AG20443 (cell line): ENCODE measurements around the gene DYNC1H1.

ENCODE experiments used
- DNase-seq: peaks from one replicate; pipeline ENCODE4 v3.0.0; 2012; ENCODE audit warnings: low spot score, mixed read lengths

The DYNC1H1 gene

GRCh38 chr14:102000902-102001301 lies 36.5 kb downstream of the DYNC1H1 start:
- no peak for DNase-seq

- DNase-seq: no peak
Measured at GRCh38 chr14:102005336-102005735, 41.0 kb downstream of the DYNC1H1 start.

DNA sequence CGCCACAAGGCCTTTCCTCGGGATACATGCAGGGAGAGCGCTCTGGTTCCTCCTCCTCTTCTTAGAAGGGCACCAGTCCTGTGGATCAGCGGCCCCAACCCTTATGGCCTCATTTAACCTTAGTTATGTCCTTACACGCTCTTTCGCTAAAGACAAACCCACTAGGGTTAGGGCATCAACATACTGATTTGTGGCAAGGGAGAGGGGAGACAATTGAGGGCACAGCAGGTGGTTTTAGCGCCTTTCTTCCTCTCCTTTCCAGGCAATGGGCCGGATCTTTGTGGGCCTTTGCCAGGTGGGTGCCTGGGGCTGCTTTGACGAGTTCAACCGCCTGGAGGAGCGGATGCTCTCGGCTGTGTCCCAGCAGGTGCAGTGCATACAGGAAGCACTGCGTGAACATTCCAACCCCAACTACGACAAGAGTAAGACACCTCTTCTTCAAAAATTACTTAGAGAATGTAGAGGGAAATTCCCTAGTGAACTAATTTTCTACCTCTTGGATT lies 43.6 kb downstream of the DYNC1H1 start:
- DNase-seq: no peak

DNA sequence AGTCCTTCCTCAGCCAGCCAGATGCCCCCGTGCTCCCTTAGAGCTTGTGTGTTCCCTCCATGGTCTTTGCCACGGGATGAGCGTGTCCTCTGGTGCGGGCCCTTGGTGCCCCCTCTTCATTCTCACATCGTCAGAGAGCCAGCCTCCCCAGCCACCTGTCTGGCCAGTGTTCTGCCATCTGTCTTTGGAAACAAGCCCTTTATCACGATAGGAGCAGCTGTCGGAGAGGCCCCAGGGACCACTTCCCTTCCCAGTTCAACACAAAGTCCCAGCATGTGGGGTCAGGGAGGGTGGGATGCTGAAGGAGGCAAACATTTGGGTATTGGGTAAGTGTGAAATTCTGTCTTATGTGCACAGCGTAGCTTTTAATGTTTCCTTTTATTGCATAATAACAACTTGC lies 44.5 kb downstream of the DYNC1H1 start:
- no peak for DNase-seq

- DNase-seq: no peak
Measured at GRCh38 chr14:102011631-102012030, 47.3 kb downstream of the DYNC1H1 start.

- DNase-seq: no peak
Measured at GRCh38 chr14:102012336-102012735, 48.0 kb downstream of the DYNC1H1 start.

GRCh38 chr14:102013669-102014200 lies 49.4 kb downstream of the DYNC1H1 start:
- DNase-seq: no peak

DNA sequence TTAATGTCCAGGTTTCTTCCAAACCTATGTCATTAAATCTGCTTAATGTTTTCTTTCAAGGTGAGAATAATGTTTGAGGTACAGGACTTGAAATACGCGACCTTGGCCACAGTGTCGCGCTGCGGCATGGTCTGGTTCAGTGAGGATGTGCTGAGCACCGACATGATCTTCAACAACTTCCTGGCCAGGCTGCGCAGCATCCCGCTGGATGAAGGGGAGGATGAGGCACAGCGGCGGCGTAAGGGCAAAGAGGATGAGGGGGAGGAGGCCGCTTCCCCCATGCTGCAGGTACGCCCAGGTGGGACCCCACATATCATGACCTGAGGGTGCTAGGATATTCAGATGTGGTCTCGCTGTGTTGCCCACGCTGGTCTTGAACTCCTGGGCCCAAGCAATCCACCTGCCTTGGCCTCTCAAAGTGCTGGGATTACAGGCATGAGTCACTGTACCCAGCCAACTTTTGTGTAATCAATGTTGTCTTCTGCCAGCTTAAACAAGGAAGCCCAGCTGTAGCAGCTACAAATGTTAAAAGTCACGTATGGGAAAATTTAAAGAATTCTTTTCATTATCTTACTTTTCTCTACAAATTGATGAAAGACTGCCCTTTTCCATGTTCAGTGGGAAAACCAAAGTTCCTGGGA lies 50.8 kb downstream of the DYNC1H1 start:
- no peak for DNase-seq

- DNase-seq: no peak
Measured at GRCh38 chr14:102015771-102016170, 51.4 kb downstream of the DYNC1H1 start.

DNA sequence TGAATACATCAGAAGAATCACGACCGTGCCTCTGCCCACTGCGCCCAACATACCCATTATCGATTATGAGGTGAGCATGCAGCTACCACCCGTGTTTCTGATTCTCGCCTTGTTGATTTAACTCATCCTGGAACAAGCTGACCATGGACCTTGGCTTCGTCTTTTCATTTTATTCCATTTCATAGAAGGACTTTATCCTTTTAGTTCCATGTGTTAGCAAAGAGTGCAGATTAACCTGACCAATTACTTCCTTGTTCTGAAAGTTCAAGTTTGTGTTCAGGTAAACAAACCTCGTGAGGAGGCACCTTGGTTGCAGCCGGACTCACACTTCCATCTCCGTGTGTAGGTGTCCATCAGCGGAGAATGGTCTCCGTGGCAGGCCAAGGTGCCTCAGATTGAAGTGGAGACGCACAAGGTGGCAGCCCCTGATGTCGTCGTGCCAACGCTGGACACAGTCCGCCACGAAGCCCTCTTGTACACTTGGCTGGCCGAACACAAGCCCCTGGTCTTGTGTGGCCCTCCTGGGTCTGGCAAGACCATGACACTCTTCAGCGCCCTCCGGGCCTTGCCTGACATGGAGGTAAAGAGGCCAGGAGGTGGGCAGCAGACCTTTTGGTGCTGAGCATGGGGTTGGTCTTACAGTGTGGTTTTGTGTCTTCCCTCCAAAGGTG lies 52.2 kb downstream of the DYNC1H1 start:
- DNase-seq: no peak

GRCh38 chr14:102018251-102018650 lies 53.9 kb downstream of the DYNC1H1 start:
- no peak for DNase-seq

- DNase-seq: no peak
Measured at GRCh38 chr14:102019006-102019540, 54.7 kb downstream of the DYNC1H1 start.

DNA sequence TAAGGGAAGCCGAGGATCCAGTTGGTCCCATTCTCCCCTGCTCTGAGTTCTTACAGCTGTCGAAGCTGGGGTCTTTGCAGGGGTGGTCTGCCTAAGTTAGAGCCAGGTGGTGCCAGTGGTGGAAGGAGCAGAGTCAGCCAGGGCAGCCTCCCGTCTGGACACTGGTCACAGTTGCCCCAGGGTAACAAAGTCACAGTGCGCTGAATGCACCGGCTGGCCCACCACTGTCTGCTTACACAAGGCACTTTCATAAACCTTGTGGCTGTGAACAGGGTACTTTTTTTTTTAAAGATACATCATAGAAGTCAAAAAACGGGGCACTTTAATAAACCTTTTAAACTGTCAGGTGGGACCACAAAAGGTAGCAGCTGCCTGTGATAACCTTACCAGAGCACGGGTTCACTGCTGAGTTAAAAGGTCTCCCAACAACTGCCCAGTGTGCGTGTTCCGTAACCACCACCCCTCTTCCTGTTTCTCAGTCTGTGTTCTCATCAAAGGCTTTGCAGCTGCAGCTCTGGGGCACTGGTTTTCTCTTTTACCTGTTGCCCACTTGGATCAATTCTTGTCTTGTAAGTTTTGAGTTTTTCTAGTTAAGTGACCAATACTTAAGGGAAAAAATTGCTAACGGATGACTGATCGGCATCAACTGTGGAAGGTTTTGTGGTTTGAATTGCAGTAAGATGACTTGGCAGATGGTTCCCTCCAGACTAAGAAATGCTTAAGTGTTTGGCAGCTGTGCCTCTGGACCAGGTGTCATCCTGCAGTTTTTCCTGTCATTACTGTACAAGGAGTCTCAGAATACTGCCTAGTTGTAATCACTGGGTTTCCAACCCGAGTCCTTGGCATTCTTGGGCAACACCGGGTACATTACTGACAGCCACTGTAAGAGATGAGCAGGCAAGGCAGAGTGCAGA lies 55.9 kb downstream of the DYNC1H1 start:
- peak; percentile 71 for DNase-seq

GRCh38 chr14:102026934-102027333 lies 62.6 kb downstream of the DYNC1H1 start:
- no peak for DNase-seq

DNA sequence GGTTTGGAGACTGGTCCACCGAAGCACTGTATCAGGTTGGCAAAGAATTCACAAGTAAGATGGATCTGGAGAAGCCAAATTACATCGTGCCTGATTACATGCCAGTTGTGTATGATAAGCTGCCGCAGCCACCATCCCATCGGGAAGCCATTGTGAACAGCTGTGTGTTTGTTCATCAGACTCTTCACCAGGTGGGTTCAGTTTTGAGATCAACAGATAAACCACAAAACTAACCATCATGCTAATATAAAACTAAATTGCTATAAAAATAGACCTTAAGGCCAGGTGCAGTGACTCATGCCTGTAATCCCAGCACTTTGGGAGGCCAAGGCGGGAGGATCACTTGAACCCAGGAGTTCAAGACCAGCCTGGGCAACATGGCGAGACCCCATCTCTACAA lies 63.6 kb downstream of the DYNC1H1 start:
- DNase-seq: no peak

GRCh38 chr14:102028733-102029132 lies 64.4 kb downstream of the DYNC1H1 start:
- DNase-seq: peak; percentile 83

DNA sequence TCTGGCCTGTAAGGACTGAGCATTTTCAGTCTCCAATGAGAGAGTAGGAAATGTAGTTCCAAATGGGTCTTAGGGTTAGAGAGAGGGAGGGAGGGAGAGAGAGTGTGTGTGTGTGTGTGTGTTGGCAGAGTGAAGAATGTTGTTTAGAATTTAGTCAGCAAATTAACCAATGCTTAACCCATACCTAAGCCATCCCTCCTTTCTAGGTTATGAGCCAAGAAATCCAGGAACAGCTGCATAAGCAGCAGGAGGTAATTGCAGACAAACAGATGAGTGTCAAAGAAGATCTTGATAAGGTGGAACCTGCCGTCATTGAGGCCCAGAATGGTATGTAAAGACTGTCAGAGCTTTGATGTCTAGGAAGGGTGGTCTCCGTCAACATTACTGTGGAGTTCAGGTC lies 65.6 kb downstream of the DYNC1H1 start:
- no peak for DNase-seq

GRCh38 chr14:102033241-102033640 lies 68.9 kb downstream of the DYNC1H1 start:
- DNase-seq: no peak

GRCh38 chr14:102034301-102034700 lies 69.9 kb downstream of the DYNC1H1 start:
- no peak for DNase-seq

GRCh38 chr14:102035914-102036313 lies 71.5 kb downstream of the DYNC1H1 start:
- DNase-seq: no peak

GRCh38 chr14:102037686-102038085 lies 73.3 kb downstream of the DYNC1H1 start:
- DNase-seq: no peak

DNA sequence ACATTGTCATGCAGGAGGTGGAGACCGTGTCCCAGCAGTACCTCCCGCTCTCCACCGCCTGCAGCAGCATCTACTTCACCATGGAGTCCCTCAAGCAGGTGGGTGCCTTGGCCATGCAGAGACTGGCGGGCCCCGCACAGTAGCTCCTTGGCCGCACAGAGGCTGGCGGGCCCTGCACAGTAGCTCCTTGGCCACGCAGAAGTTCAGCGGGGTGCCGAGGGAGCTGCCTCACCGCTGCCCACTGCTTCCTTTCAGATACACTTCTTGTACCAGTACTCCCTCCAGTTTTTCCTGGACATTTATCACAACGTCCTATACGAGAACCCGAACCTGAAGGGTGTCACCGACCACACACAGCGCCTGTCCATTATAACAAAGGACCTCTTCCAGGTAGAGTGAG lies 74.8 kb downstream of the DYNC1H1 start:
- no peak for DNase-seq
